Tibial nerve (tissue), 4 donors: ENCODE data around the gene HIP1.

Experiments
- EP300 ChIP-seq, 2 donors: sonication (generic); formaldehyde crosslinking; IDR thresholded peaks; one replicate each; pipeline ENCODE4 v1.6.1; 2017; ENCODE audit warnings: antibody characterized with exemption in 2 of 2, mild to moderate bottlenecking in 1 of 2
- POLR2A ChIP-seq, 2 donors: fragments of 450-650 bp; IDR thresholded peaks; one replicate each; pipeline ENCODE4 v1.6.1; 2017; ENCODE audit warnings: antibody characterized with exemption in 2 of 2, mild to moderate bottlenecking in 2 of 2, moderate library complexity in 2 of 2
- TF ChIP-seq, protein P1 (sequence below), 5 experiments: fragments of 200-600 bp in 3 of 5; fragments of 450-650 bp in 2 of 5; sonication (generic) in 3 of 5; IDR thresholded peaks; one replicate each; pipeline ENCODE4 v1.5.1; 2016 to 2019; ENCODE audit warnings: antibody characterized with exemption in 5 of 5, mild to moderate bottlenecking in 3 of 5, moderate library complexity in 2 of 5

GRCh38 chr7:75619636-75620035, 119.1 kb downstream of the HIP1 start:
- TF ChIP-seq, protein P1, sequence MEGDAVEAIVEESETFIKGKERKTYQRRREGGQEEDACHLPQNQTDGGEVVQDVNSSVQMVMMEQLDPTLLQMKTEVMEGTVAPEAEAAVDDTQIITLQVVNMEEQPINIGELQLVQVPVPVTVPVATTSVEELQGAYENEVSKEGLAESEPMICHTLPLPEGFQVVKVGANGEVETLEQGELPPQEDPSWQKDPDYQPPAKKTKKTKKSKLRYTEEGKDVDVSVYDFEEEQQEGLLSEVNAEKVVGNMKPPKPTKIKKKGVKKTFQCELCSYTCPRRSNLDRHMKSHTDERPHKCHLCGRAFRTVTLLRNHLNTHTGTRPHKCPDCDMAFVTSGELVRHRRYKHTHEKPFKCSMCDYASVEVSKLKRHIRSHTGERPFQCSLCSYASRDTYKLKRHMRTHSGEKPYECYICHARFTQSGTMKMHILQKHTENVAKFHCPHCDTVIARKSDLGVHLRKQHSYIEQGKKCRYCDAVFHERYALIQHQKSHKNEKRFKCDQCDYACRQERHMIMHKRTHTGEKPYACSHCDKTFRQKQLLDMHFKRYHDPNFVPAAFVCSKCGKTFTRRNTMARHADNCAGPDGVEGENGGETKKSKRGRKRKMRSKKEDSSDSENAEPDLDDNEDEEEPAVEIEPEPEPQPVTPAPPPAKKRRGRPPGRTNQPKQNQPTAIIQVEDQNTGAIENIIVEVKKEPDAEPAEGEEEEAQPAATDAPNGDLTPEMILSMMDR (IDR thresholded peaks at IDR 0.05) = no peak
- TF ChIP-seq POLR2A (IDR thresholded peaks at IDR 0.05) = no peak
- TF ChIP-seq EP300 (IDR thresholded peaks at IDR 0.05) = no peak
